ENCODE results near the gene RNF115. TPM values are rescaled to one million over a fixed set of nuclear protein-coding genes. Genes with fewer than 3 reads are reported as not detected.
A peak's percentile ranks its signal among the peaks of the same experiment; 100 is the strongest.
"Not testable (repeated sequence)": the region's sequence is repeated elsewhere in the genome, so short reads cannot be mapped to it uniquely, and the experiment has no call there.

Gene RNF115
- total RNA-seq, 3 donors from 2014 or later (not counting 1 experiment from before 2014, with no cell fraction given): 26.7 to 31.8 (median 30.8) TPM

GRCh38 chr1:145729666-145730436, 94.0 kb downstream of the RNF115 start:
- 95% methylated on average over 5 of the region's 5 CpGs for whole genome bisulfite sequencing (ENCODE audit: insufficient coverage)
- no peak overlapping the region for H3K27ac ChIP-seq (ENCODE audit: low read length)
- peaks cover 26 to 31% of the 10 kb centered on the region in 2 donors for H3K4me1 Mint-ChIP-seq
- peaks cover 9% of the 10 kb centered on the region for H3K36me3 Mint-ChIP-seq
- ATAC-seq (no peak), DNase-seq (no peak)
- intact Hi-C loops (cut with micrococcal nuclease): no loop called here
- TF ChIP-seq CTCF (IDR thresholded peaks at IDR 0.05): no peak
- no peaks in the 10 kb centered on the region for H3K4me1 ChIP-seq (ENCODE audit: control insufficient read depth, insufficient read depth, low read length)
- H3K9me3 Mint-ChIP-seq: no peaks in the 10 kb centered on the region
- H3K4me3 Mint-ChIP-seq: no peak overlapping the region
- H3K27me3 ChIP-seq (ENCODE audit: control insufficient read depth, insufficient read depth, low read length): no peaks in the 10 kb centered on the region
- H3K27me3 Mint-ChIP-seq (ENCODE audit: low read depth in 2 of 2): no peaks in the 10 kb centered on the region
- H3K36me3 ChIP-seq (ENCODE audit: control insufficient read depth, insufficient read depth, low read length): peaks cover 49% of the 10 kb centered on the region
- H3K4me3 ChIP-seq (ENCODE audit: low read length): no peak overlapping the region
- H3K27ac Mint-ChIP-seq: peak overlapping the region; percentile 12 to 49
- H3K9me3 ChIP-seq (ENCODE audit: control insufficient read depth, insufficient read depth, low read length): no peaks in the 10 kb centered on the region

- peaks cover 47% of the 10 kb centered on the region for H3K36me3 ChIP-seq (ENCODE audit: control insufficient read depth, insufficient read depth, low read length)
- no peak overlapping the region for H3K27ac ChIP-seq (ENCODE audit: low read length)
- Mint-ChIP-seq H3K36me3 (peaks cover 9% of the 10 kb centered on the region), H3K4me3 (no peak overlapping the region), H3K4me1 (peaks cover 24 to 29% of the 10 kb centered on the region in 2 donors), H3K27me3 (ENCODE audit: low read depth in 2 of 2) (no peaks in the 10 kb centered on the region), H3K27ac (peak overlapping the region; percentile 29 to 49), H3K9me3 (no peaks in the 10 kb centered on the region)
- TF ChIP-seq CTCF (IDR thresholded peaks at IDR 0.05): no peak
- H3K27me3 ChIP-seq (ENCODE audit: control insufficient read depth, insufficient read depth, low read length): no peaks in the 10 kb centered on the region
- intact Hi-C loops (cut with micrococcal nuclease): no loop called here
- DNase-seq (no peak), ATAC-seq (no peak)
- no peaks in the 10 kb centered on the region for H3K9me3 ChIP-seq (ENCODE audit: control insufficient read depth, insufficient read depth, low read length)
- H3K4me3 ChIP-seq (ENCODE audit: low read length): no peak overlapping the region
- no peaks in the 10 kb centered on the region for H3K4me1 ChIP-seq (ENCODE audit: control insufficient read depth, insufficient read depth, low read length)
- WGBS (ENCODE audit: insufficient coverage): 93% methylated on average over 5 of the region's 5 CpGs
Observed at GRCh38 chr1:145729196-145729595, 94.7 kb downstream of the RNF115 start.

GRCh38 chr1:145726193-145726592, 97.7 kb downstream of the RNF115 start:
- DNase-seq; H3K4me3 ChIP-seq (ENCODE audit: low read length); ATAC-seq; H3K9me3 Mint-ChIP-seq; H3K27me3 Mint-ChIP-seq (ENCODE audit: low read depth in 2 of 2); H3K4me3 Mint-ChIP-seq; H3K9me3 ChIP-seq (ENCODE audit: control insufficient read depth, insufficient read depth, low read length); H3K27me3 ChIP-seq (ENCODE audit: control insufficient read depth, insufficient read depth, low read length); H3K27ac Mint-ChIP-seq; intact Hi-C loops (cut with micrococcal nuclease); H3K4me1 ChIP-seq (ENCODE audit: control insufficient read depth, insufficient read depth, low read length); H3K36me3 Mint-ChIP-seq; H3K27ac ChIP-seq (ENCODE audit: low read length): not testable (repeated sequence)
- peaks cover 29 to 31% of the 10 kb centered on the region in 2 donors for H3K4me1 Mint-ChIP-seq
- 97% methylated on average over 4 of the region's 5 CpGs for WGBS (ENCODE audit: insufficient coverage)
- peaks cover 38% of the 10 kb centered on the region for H3K36me3 ChIP-seq (ENCODE audit: control insufficient read depth, insufficient read depth, low read length)

GRCh38 chr1:145720878-145721671, 102.8 kb downstream of the RNF115 start:
- H3K9me3 ChIP-seq (ENCODE audit: control insufficient read depth, insufficient read depth, low read length): no peaks in the 10 kb centered on the region
- peak overlapping the region; percentile 73 for H3K4me3 ChIP-seq (ENCODE audit: low read length)
- WGBS (ENCODE audit: insufficient coverage): 10% methylated on average over 47 of the region's 47 CpGs
- H3K27me3 ChIP-seq (ENCODE audit: control insufficient read depth, insufficient read depth, low read length): no peaks in the 10 kb centered on the region
- H3K27ac ChIP-seq (ENCODE audit: low read length): peak overlapping the region; percentile 81
- DNase-seq (peak; percentile 83), ATAC-seq (peak; percentile 72 to 86 (median 76))
- no peaks in the 10 kb centered on the region for H3K27me3 Mint-ChIP-seq (ENCODE audit: low read depth in 2 of 2)
- peak overlapping the region; percentile 95 for H3K4me3 Mint-ChIP-seq
- H3K36me3 ChIP-seq (ENCODE audit: control insufficient read depth, insufficient read depth, low read length): peaks cover 3% of the 10 kb centered on the region
- TF ChIP-seq CTCF (IDR thresholded peaks at IDR 0.05): peak; percentile 89
- H3K27ac Mint-ChIP-seq: peak overlapping the region; percentile 84 to 92
- H3K9me3 Mint-ChIP-seq: no peaks in the 10 kb centered on the region
- H3K4me1 Mint-ChIP-seq: peaks cover 61 to 65% of the 10 kb centered on the region in 2 donors
- H3K4me1 ChIP-seq (ENCODE audit: control insufficient read depth, insufficient read depth, low read length): peaks cover 54% of the 10 kb centered on the region
- no peaks in the 10 kb centered on the region for H3K36me3 Mint-ChIP-seq
- intact Hi-C loops (cut with micrococcal nuclease): loop anchor here (5.0 kb wide), 1 partner anchor 129 kb away; no protein-coding TSS in a partner anchor
